Measurements from ENCODE around the gene GAS7. TPM values are rescaled to one million over a fixed set of nuclear protein-coding genes. Genes with fewer than 3 reads are reported as not detected.

GAS7 gene
- polyA plus RNA-seq, 1 donor: 57.4 TPM

DNA sequence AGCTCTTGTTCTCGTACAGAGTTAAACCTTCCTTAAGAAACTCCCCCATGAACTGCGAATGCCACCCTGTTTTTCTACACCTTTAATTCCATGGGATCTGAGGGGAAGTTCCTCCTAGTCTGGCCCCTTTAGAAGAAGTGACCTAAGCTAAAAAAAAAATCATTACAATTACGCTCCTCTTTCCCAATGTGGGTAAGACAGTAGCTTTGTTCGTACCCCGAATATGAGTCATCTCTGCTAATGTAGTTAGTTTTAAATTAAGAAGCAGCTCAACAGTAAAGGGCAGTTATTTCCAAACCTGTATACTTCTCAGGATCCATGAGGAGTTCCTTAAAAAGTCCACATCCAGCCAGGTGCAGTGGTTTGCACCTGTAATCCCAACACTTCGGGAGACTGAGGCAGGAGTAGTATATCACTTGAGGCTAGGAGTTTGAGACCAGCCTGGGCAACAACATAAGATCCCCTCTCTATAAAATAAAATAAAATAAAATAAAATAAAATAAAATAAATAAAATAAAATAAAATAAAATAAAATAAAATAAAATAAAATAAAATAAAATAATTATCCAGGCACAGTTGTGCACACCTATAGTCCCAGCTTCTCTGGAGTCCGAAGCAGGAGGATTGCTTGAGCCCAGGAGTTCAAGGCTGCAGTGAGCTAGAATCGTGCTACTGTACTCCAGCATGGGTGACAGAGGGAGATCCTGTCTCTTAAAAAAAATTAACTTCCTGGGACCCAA is 319.4 kb downstream of the GAS7 start:
- DNase-seq: no peak

DNA sequence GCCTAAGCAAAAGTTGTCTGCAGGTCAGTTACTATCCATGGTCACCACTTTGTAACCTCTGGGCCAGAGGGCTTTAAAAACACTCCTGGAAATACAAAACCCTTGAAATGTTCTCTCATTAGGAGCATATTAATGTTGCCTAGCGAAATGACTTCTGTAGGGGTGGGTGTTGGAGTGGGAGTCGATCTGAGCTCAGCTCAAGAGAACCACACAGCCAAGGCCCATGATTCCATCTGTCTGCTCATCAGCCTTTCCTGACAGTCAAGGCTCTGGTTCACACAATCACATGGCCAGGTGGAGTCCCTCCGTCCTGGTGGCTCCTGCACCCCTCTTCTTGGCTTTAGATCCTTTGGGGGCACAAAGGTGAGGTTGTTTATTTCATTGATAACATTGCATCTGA is 320.1 kb downstream of the GAS7 start:
- no peak for DNase-seq

DNA sequence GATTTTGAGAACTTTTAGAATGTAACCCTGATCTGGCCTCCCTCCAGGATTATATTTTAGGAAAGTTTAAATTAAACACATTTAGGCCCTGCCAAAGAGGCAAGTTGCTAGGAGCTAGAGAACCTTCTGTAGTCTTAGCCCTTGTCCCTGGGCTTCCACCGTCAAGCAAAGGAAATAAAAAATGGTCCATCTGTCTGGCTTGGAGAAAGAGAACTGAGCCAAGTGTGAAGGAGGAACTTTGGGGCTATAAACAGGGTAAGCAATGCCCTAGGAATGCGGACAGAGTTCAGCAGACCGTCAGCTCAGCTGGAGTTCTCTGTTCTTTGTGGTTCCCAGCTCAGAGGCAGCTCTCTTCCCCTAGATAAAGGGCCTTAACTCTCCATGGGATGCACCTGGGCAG is 323.0 kb downstream of the GAS7 start:
- DNase-seq: no peak

DNA sequence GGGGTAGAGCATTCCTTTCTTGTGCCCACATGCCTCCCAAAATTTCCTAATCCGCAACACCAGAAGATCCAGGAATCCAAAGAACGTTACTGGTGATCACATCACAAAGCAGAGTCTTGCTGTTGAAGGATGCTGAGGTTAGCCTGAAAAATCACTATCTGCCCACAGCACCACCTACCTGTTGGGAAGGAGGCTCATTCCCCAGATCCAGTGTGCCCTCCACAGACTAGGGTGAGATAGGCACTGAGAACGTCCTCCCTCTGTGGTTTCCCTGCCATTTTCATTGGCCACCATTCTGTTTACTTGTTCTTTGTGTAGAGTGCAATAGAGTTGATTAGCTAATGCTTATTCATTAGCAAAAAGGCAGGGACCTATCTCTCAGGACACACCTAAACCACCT is 323.7 kb downstream of the GAS7 start:
- DNase-seq: no peak

DNA sequence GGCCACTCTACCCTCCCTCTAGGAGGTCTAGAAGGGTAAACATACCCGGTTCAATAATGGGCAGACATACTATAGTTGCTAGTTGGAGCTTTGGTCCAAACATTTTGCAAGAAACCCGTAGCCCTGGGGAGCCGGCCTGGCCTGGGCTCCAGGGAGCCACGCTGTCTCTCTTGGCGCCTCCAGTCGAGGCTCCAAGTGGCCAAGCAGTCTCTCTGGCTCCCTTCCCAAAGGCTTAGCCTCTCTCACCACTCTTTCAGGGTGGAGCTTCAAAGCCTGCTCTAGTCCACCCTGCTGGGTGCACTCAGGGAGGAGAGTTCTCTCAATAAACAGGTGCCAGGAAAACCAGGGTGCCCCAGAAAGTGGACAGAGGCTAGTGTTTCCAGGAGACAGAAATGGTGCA is 325.6 kb downstream of the GAS7 start:
- DNase-seq: no peak

DNA sequence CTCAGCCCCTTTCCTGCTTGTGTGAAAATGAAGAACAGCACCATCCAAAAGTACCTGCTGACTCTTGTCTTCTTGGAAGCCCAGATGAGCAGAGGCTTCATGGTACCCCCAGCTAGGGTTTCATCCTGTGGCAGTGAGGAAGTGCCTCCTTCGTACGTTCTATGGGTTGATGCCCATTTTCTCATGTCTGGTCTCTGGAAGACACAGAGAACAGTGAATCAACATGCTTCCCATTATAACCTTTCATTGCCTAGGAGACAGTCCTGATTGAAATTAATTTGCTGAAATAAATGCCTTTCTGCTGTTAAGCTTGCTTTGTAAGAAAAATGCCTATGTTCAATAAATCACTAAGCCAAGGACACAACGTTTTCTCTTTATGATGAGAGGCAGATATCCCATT is 329.9 kb downstream of the GAS7 start:
- no peak for DNase-seq

DNA sequence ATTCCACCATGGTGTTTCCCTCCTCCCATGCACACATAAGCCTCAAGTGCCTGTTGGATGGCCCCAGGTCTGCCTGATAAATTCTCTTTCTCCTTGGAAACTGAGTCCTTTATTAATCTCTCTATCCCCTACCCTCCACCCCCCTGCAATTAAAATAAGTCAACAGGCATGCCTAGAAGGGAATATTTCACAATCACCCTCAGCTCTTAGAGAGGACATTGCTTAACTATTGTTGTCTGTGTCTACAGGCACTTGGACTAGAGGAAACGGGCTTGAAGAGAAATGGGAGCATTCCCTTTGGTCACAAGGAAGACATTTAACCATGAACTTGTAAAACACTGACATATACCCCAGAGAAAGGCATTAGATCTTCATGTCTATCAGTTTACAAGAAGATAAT is 332.8 kb downstream of the GAS7 start:
- DNase-seq: no peak

DNA sequence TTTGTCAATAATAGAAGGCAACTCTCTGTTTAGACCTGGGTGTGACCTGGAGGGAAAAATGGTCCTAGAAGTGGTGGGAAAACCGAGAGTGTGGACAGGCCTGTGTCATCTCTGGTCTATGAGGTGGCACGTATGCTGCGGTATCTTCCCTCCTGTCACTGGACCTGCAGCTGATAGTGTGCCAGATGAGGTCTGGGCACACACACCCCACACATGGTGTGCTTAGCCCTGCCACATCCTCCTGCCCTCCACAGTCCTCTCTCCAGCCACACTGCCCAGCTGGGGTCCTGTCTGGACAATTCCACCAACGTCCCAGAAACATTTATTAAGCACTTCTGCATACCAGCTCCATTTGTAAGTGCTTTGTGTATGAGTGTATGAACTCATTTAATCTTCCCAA is 335.5 kb downstream of the GAS7 start:
- DNase-seq: no peak

DNA sequence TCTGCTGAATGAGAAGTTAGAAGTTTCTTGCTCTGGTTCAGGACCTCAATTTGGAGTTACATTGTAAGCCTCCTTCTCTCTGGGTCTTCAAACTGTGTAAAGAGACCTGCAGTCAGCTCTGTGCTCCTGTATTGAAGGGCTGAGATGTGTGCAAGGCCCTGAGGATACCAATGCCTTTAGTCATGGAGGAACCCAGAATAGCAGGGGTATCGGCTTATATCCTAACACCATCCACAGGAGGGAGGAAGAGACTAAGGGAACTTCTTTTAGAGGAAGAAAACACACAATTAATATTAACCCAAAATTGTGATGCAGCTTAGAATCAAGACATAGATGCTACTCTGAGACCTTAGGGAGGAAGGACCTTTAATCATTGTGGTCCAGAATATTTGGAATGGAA is 336.2 kb downstream of the GAS7 start:
- DNase-seq: no peak

DNA sequence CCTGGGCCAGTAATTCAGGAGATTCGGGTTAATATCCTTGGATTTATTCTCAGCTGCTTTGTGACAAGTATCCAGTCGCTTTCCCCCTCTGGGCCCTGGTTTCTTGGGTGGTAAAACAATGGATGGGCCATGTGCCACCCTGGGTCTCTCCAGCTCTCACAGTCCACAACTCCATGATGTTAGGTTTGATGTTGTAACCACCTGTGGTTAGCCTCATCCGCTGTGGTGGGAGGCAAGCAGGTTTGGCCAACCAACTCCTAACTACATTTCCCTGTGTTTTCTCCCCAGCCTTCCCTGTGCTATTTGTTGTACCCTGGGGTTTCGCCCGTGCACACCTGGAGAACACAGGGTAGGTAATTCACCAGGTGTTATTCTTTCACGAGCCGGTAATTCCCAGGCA is 337.6 kb downstream of the GAS7 start:
- no peak for DNase-seq

Other genes starting within 250 kb of the GAS7 start
- gene MYH13, start 174.4 kb upstream of the GAS7 start, polyA plus RNA-seq (ENCODE audit: insufficient read length): 0.52 TPM
- gene MYH8, start 223.3 kb upstream of the GAS7 start, polyA plus RNA-seq (ENCODE audit: insufficient read length): 3,387 TPM